ENCODE data around the gene ZNF892.

GRCh38 chr2:95165371-95166064 is 41.8 kb upstream of the ZNF892 start, which contains the start of gene ZNF2:
- TF ChIP-seq ZNF274 (IDR thresholded peaks at IDR 0.05; ENCODE audit: low read depth, low read length), result no peak
- TF ChIP-seq YY1 (IDR thresholded peaks at IDR 0.05; ENCODE audit: insufficient read depth, insufficient read length), result peak; percentile 90

Data from NT2/D1 (cell line).